Suprapubic skin (tissue), 2 donors: ENCODE data around the gene IFIT5.

Experiments used
- EP300 ChIP-seq: sonication (generic); formaldehyde crosslinking; IDR thresholded peaks from one replicate; pipeline ENCODE4 v1.6.1; 2017; ENCODE audit warnings: antibody characterized with exemption
- POLR2A ChIP-seq, 2 donors: fragments of 450-650 bp; IDR thresholded peaks; one replicate each; pipeline ENCODE4 v1.6.1; 2017; ENCODE audit warnings: antibody characterized with exemption in 2 of 2, mild to moderate bottlenecking in 2 of 2, moderate library complexity in 2 of 2

DNA sequence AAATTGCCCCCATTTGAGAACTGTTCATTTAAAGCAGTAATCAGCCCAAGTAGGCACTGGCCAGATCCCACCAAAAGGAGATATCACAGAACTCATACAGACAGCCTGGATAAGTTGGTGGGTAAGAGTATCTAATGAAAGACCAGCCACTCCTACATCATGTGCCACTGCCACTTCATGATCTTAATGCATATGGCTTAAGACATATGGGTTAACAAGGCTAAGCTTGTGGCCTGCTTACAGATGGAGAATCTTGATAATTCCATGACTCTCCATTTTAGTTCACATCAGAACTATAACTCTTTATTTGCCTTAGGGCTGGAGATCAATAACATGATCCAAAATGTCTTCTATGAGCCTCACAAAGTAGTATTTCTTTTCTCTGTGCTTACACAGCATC is 43.3 kb upstream of the IFIT5 start:
- TF ChIP-seq EP300 (no peak), POLR2A (IDR thresholded peaks at IDR 0.05) (no peak)
